HG03565 (cell line): ENCODE results near the gene AKAP5.

Experiments used
- ATAC-seq: cut with Tn5 transposase; IDR thresholded peaks from one replicate; pipeline ENCODE4 v1.9.1; 2021; ENCODE audit warnings: mild to moderate bottlenecking, moderate library complexity; ENCODE audit not compliant: unreplicated experiment

Gene AKAP5

DNA sequence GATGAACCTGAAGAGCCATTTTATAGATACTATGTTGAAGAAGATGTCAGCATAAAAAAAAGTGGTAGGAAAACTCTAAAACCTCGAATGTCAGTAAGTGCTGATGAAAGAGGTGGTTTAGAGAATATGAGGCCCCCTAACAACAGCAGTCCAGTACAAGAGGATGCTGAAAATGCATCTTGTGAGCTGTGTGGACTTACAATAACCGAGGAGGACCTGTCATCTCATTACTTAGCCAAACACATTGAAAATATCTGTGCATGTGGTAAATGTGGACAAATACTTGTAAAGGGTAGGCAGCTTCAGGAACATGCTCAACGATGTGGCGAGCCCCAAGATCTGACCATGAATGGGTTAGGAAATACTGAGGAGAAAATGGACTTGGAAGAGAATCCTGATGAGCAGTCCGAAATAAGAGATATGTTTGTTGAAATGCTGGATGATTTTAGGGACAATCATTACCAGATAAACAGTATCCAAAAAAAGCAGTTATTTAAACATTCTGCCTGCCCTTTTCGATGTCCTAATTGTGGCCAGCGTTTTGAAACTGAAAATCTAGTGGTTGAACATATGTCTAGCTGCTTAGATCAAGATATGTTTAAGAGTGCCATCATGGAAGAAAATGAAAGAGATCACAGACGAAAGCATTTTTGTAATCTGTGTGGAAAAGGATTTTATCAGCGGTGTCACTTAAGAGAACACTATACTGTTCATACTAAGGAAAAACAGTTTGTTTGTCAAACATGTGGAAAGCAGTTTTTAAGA, 57.5 kb downstream of the AKAP5 start:
- no peak for ATAC-seq
